Measurements from ENCODE around the gene KCNJ15.

DNA sequence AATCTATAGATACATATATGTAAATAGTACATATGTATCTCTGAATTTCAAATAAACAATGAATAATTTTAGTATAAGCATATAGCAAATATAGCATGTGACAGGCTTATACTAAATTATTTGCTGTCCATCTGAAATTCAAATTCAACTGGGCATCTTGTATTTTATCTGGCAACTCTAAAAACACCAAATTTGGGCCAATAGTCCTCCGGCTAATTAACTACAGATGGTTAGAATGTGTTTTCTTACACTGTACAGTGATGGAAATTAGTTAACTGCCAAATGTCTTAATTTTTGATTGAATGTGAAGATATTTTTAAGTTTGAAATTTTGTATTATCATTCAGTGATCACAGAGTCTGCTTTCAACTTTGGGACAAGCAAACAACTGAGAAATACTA, 30.7 kb downstream of the KCNJ15 start:
- TF ChIP-seq, protein P1, sequence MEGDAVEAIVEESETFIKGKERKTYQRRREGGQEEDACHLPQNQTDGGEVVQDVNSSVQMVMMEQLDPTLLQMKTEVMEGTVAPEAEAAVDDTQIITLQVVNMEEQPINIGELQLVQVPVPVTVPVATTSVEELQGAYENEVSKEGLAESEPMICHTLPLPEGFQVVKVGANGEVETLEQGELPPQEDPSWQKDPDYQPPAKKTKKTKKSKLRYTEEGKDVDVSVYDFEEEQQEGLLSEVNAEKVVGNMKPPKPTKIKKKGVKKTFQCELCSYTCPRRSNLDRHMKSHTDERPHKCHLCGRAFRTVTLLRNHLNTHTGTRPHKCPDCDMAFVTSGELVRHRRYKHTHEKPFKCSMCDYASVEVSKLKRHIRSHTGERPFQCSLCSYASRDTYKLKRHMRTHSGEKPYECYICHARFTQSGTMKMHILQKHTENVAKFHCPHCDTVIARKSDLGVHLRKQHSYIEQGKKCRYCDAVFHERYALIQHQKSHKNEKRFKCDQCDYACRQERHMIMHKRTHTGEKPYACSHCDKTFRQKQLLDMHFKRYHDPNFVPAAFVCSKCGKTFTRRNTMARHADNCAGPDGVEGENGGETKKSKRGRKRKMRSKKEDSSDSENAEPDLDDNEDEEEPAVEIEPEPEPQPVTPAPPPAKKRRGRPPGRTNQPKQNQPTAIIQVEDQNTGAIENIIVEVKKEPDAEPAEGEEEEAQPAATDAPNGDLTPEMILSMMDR (conservative IDR thresholded peaks at IDR 0.05; ENCODE audit: low read depth, low read length), result no peak
- no peak for TF ChIP-seq POLR2A (IDR thresholded peaks at IDR 0.05; ENCODE audit: low read depth, low read length)
- no peak for TF ChIP-seq MAZ (IDR thresholded peaks at IDR 0.05; ENCODE audit: borderline replicate concordance, low read depth, low read length)
- no peak for TF ChIP-seq MXI1 (IDR thresholded peaks at IDR 0.05; ENCODE audit: borderline replicate concordance, low read depth, low read length)
- TF ChIP-seq, protein P2, sequence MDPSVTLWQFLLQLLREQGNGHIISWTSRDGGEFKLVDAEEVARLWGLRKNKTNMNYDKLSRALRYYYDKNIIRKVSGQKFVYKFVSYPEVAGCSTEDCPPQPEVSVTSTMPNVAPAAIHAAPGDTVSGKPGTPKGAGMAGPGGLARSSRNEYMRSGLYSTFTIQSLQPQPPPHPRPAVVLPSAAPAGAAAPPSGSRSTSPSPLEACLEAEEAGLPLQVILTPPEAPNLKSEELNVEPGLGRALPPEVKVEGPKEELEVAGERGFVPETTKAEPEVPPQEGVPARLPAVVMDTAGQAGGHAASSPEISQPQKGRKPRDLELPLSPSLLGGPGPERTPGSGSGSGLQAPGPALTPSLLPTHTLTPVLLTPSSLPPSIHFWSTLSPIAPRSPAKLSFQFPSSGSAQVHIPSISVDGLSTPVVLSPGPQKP (IDR thresholded peaks at IDR 0.05; ENCODE audit: borderline replicate concordance, low read depth, low read length), result no peak
- TF ChIP-seq MAFK (IDR thresholded peaks at IDR 0.05; ENCODE audit: low read depth, low read length), result no peak
- no peak for TF ChIP-seq RAD21 (IDR thresholded peaks at IDR 0.05; ENCODE audit: low read length)
- TF ChIP-seq, protein P3, sequence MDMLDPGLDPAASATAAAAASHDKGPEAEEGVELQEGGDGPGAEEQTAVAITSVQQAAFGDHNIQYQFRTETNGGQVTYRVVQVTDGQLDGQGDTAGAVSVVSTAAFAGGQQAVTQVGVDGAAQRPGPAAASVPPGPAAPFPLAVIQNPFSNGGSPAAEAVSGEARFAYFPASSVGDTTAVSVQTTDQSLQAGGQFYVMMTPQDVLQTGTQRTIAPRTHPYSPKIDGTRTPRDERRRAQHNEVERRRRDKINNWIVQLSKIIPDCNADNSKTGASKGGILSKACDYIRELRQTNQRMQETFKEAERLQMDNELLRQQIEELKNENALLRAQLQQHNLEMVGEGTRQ (IDR thresholded peaks at IDR 0.05; ENCODE audit: low read depth, low read length), result no peak
- TF ChIP-seq FOS (IDR thresholded peaks at IDR 0.05; ENCODE audit: low read depth, low read length), result no peak
- no peak for TF ChIP-seq SMC3 (IDR thresholded peaks at IDR 0.05; ENCODE audit: low read depth, low read length)
- no peak for TF ChIP-seq RFX5 (IDR thresholded peaks at IDR 0.05; ENCODE audit: low read depth, low read length)

Data from IMR-90 (cell line).